Nucleus accumbens (tissue), 56 donors: Measurements from ENCODE around the gene NEDD4L.
"Not testable (repeated sequence)": the region's sequence is repeated elsewhere in the genome, so short reads cannot be mapped to it uniquely, and the experiment has no call there.

Experiments used
- DNase-seq, 56 donors: peaks; one replicate each; lab custom pipeline; 2025; lab: John Stamatoyannopoulos, UW

The NEDD4L gene

DNA sequence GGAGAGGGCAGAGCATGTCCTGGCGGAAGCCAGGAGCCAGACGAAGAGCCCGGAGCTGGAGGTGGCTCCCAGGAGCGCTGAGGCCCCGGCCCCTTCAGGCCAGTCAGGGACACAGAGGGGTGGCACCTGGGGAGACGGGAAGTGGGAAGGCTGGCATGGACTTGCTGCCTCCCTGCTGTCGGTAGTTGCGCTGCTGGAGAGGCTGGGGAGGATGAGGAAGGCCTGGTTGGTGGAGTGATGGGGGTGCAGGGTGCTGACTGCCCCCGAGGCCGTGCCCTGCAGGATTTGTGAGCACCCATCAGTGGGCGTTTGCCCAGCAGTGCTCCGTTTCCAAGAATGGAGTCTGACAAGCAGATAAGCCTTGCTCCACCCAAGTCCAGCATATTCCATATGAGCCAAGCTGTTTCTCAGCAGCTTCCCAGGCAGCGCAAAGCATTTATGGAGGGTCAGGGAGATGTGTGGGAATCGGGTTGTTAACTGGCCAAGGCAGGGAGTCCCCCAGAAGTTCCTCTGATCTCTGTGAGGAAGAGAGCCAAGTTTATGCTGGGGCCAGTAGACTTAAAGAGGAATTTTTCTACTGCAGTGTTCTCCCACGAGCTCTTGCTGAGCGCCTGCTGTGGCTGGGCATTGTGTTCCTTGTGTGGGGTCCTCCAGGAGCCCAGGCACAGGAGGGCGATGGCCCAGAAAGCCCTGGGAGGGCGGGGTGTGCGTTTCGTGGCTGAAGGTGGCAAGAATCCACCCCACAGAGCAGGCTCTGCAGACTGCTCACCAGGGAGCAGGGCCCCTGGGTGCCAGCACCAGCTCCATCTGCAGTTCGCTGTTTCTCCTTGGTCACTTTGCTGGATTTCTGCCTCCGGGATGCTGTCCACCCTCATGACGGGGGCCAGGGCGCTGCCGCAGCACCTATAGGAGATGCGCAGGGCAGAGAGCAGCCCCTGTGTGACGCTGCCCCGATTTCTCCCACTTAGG is 334.7 kb downstream of the NEDD4L start:
- DNase-seq: no peak

GRCh38 chr18:58379443-58379842 is 335.4 kb downstream of the NEDD4L start:
- no peak for DNase-seq

GRCh38 chr18:58380113-58380512 is 336.1 kb downstream of the NEDD4L start:
- not testable (repeated sequence) for DNase-seq

GRCh38 chr18:58381676-58382411 is 337.8 kb downstream of the NEDD4L start:
- DNase-seq: no peak

GRCh38 chr18:58382446-58382845 is 338.4 kb downstream of the NEDD4L start:
- no peak for DNase-seq

- DNase-seq: no peak
These were observed 341.4 kb downstream of the NEDD4L start for GRCh38 chr18:58385472-58385871.

GRCh38 chr18:58386780-58387179 is 342.8 kb downstream of the NEDD4L start:
- peak in 23 of 56 donors; percentile 10 to 75 (median 36) for DNase-seq

DNA sequence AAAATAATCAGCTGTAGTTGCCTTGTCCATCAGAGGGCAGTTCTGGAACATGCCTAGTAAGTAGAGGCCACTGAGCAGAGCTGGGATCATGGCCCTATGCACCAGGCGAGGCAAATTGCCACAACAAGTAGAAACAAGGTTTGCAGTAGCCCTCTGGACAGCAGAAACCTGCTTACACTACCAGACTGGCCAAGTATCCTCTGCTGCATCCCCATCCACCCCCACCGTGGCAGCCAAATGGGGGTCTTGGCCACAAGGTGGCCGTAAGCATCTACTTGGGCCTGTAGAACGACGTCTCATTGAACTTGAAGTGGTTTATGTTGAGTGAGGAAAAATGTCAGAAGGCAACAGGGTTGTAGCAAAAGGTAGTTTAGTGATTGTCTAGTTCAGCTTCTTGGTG is 343.7 kb downstream of the NEDD4L start:
- DNase-seq: no peak

- DNase-seq: no peak
These were observed 344.7 kb downstream of the NEDD4L start for GRCh38 chr18:58388736-58389135.

DNA sequence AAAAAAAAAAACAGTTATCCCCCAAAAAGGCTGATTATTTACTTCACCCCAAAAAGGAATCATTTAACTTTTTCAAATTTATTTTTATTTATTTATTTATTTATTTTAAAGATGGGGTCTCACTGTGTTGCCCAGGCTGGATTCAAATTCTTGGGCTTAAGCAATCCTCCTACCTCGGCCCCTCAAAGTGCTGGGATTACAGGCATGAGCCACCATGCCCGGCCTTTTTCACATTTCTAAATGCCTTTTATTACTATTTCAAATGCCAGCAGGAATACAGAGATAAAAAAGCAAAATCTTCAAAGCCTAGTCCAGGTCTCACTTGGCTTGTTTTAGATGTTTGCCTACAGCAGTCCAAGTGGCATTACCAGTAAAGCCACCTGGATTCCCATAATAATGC is 345.7 kb downstream of the NEDD4L start:
- DNase-seq: no peak

GRCh38 chr18:58390399-58390798 is 346.4 kb downstream of the NEDD4L start:
- no peak for DNase-seq

GRCh38 chr18:58391231-58391825 is 347.3 kb downstream of the NEDD4L start:
- DNase-seq: no peak

DNA sequence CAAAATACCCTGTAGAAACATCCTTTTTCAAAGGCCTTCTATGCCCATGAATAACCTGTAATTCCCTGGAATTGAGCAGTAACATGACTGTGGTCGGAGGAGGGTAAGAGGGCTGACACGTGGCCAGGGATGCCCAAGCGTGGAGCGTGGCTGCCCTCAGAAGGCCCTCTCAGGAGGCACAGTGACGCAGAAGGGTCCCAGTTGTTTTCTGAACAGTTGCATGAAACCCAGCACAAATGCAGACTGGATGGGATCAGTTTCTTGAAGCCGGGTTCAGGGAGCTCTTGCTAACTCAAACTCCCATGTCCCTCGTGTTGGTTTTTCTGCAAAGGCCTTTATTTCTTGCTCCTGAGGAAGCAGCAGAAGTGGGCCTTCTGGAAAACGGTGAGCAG is 347.9 kb downstream of the NEDD4L start:
- DNase-seq: no peak

DNA sequence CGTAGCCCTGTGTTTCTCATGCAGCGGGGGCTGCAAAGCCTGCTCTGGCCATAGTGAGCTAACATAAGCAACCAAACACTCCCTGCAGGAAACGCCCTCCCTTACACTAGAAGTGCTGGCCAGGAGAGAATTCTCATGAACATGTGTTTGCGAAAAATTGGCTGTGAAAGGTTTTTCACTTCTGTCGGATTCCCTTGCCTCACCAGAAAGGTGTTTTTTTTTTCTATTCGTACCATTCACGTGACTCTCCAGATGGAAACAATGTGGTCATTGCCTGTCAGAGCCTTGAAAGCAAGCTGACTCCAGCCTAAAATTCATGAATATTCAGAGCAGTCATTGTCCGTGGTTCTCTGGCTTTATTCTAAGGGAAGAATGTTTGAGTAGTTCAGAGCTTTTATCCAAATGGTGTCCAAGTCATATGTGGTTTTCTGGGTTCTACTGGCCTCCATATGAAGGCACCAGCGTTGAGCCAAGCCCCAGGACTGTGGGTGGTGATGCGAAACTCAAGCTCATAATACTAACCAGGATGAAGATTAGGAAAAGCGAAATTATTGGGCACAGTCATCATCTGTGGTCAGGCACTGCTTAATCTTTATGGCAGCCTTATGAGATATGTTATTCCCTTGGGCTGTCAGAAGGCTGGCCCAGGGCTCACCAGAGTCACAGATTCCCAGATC is 348.4 kb downstream of the NEDD4L start:
- peak in 1 of 56 donors; percentile 25 for DNase-seq

- DNase-seq: no peak
These were observed 349.3 kb downstream of the NEDD4L start for GRCh38 chr18:58393295-58393694.

DNA sequence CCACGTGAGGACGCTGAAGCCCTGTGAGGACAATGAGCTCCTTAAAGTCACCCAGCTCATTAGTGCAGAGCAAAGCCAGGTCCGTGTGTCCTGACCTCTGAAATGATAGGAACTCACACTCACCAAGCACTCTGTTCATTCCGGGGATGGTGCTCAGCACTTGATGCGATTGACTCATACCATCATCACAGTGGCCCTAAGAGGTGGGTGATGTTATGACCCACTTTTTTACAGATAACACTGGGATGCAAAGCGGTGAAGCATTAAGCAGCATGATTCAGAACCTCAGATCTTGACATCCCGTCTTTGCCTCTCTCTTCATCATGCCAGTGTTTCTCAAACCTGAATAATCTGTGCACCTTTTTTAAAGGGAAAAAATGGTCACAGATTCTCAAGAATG is 350.0 kb downstream of the NEDD4L start:
- peak in 6 of 56 donors; percentile 11 to 49 (median 13) for DNase-seq

GRCh38 chr18:58394602-58395425 is 350.8 kb downstream of the NEDD4L start:
- DNase-seq: no peak

DNA sequence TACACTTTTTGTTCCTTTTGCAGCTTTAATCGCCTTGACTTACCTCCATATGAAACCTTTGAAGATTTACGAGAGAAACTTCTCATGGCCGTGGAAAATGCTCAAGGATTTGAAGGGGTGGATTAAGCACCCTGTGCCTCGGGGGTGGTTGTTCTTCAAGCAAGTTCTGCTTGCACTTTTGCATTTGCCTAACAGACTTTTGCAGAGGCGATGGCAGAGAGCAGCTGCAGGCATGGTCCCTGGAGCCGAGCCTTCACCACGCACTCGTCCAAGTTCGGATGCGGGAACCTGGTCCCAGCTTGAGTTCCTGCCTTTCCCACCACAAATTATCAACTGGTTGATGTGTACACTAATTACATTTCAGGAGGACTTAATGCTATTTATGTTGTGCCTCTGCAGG is 352.1 kb downstream of the NEDD4L start:
- peak in 11 of 56 donors; percentile 14 to 41 (median 20) for DNase-seq

- DNase-seq: no peak
These were observed 352.9 kb downstream of the NEDD4L start for GRCh38 chr18:58396966-58397365.
